GM18870 (cell line): ENCODE results near the gene AHCTF1.

ENCODE experiments used
- ATAC-seq: cut with Tn5 transposase; IDR thresholded peaks from one replicate; pipeline ENCODE4 v1.9.1; 2021; ENCODE audit warnings: moderate library complexity; ENCODE audit not compliant: unreplicated experiment

Gene AHCTF1

DNA sequence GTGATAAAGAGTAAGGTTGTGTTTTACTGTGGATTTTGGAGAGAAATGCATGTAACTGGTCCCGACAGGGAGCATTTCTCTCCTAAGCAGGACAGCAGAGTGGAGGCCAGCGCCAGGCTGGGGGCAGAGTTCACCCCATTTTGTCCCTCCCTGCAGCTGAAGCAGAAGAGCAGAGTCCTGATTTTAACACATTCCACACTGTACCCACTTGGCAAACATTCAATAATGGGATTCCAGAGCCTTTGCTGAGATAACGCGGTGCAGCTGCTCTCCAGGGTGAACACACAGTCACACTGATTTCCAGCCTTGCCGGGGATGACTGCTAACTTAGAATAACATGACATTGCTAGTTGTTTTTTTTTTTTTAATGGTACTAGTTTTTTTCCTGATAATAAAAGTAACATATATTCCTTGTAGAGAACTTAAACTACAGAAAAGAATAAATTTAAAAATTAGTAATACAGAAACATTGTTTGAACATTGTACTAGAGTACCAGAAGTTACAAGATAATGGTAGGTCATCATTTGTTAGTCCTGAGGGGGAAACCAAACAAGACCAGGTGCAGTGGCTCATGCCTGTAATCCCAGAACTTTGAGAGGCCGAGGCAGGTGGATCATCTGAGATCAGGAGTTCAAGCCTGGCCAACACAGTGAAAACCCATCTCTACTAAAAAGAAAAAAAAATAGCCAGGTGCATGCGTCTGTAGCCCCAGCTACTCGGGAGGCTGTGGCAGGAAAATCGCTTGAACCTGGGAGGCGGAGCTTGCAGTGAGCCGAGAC lies 130.3 kb downstream of the AHCTF1 start:
- no peak for ATAC-seq

DNA sequence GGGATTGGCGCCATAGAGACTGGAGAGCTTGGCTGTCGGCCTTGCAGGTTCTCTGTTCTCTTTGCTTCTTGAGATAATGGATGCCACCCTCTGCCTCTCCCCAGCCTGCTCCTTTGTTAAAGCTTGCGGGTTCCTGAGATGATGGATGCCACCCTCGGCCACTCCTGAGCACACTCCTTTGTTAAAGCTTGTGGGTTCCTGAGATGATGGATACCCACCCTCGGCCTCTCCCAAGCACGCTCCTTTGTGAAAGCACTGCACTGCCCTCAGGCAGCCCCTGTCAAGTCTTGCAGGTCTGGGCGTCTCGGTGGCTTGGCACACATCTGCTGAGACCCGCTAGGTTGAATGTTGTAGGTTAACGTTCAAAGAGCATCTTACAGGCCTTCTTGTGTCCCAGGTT lies 131.0 kb downstream of the AHCTF1 start:
- no peak for ATAC-seq

DNA sequence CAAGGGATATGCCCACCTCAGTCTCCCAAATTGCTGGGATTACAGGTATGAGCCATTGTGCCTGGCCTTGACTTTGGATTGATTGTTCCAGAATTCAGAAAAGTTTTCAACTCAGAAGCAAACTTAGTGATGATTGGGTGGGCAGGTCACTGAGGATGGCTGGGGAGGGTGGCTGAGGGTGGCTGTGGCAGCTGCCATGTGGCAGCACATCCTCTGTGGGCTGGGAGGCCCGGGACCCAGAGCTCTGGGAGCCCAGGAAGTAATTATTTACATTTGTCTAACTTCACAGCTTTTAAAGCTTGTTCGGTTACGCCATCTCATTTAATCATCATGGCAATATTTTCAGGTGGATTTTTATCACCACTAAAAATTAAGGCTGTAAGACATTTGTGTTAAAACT lies 131.4 kb downstream of the AHCTF1 start:
- ATAC-seq, result no peak

DNA sequence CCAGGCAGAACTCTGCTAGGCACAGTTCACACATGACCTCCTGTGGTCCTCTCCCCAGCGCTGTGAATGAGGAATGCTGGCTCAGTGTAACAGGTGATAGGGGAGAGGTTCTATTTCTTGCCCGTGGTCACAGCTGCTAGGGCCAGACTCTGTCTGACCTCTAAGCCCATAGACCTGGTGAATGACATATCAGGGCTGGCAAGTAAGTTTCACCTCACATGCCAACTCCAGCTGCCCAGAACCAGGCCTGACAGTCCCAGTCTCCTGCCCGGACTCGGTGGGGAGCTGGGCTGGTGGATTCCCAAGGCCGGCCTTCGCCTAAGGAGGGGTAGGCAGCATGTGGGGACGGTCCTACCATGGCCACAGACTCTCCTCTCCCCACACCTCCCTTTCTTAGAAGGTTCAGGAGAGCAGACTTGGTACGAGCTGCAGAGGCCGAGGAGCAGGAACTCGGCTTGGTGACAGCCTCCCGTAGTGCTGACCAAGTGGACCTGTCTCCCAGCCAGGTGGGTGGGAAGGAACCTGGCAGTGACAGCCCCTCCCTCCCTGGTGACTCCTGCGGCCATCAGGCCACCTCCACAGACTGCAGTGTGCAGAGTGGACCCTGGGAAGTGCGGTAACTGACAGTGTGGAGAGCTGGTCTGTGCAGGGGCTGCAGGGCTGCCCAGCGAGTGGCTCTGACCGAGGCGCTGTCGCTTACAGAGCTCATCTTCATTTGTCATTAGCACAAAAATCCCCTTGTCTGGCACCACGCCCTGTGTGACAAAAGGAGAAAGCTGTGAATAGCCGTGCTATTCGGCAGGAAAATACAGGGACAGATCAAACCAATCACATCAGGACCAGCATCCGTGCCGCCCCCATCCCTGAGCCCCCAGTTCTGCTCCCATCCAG lies 132.9 kb downstream of the AHCTF1 start:
- ATAC-seq, result no peak

DNA sequence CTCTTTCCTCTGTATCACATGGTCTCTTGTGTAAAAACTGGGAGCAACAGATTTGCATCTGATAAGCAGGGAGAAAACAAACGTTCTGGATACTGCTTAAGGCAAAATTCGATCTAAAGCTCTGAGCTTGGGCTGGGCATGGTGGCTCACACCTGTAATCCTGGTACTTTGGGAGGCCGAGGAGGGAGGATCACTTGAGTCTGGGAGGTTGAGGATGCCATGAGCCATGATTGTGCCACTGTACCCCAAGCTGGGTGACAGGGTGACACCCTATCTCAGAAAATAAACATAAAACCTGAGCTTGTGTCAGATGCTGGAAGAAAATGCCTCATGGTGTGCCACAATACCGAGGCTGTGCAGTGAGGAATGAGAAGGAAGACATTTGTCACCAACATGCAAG lies 133.6 kb downstream of the AHCTF1 start:
- ATAC-seq, result no peak

DNA sequence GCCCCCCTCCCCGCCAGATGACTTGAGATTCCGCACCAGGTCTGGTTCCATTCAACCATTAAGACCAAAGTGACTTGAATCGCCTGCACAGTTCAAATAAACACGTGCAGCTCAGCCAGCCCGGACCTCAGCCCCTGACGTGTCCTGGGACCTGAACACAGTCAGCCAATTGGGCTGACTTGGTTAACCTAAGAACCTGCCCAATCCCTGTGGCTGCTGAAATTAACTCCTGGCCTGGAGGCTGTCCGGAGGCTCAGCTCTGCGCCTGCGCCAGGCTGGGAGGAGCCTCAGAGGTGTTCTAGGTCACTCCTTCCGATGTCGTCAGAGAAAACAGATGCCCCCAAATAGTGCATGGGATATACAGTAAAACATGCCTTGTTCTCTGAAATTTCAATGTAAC lies 134.2 kb downstream of the AHCTF1 start:
- ATAC-seq, result no peak

DNA sequence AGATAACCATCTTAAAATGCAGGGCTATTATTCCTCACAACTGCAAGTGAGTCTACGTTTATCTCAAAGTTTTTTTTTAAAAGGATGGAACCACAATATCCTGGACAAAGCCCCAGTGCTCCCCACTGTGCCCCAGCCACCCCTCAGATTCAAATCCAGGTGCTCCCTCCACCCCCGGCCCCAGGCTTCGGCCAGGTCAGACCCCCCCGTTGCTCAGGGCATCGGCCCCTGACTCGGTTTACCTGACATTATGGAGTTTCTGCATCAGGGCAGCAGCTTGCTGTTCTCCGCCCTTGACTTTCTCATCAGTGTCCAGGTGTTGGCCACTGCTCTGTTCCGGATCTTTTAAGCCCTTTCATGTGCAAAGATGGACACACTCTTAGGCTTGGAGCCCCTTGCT lies 134.6 kb downstream of the AHCTF1 start:
- no peak for ATAC-seq

DNA sequence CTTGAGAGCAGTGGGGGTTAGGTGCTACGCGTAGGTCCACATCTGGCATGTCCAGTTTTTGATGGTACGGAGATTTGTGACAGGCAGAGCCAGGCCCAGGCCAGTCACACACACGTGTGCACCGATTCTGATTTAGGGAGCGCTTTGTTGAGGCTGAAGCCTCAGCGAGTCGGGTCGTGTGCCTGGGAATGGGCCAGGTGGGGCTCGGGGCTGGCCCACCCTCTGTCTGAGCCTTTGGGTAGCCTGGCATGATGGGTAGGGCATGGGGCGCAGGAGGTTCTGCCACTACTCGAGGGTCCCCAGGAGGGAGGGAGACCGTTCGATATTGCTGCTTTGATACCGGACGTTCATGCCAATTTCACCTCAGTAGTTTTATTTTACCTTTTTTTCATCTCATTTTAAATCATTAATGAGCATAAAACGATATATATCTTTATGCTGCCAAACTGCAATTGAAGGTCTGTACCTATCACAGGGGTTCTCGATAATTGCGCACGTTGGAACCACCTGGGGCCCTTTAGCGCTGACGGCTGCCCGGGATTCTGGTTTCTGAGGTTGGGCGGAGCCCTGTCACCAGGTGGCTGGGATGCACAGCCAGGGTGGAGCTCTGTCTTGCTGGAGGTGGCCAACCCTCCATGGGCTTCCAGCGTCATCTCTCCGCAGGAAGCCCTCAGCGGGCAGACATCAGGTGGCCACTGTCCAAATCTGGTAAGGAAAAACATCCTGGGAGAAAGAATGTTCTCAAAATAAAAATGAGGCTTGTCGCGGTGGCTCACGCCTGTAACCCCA lies 135.6 kb downstream of the AHCTF1 start:
- ATAC-seq, result no peak

DNA sequence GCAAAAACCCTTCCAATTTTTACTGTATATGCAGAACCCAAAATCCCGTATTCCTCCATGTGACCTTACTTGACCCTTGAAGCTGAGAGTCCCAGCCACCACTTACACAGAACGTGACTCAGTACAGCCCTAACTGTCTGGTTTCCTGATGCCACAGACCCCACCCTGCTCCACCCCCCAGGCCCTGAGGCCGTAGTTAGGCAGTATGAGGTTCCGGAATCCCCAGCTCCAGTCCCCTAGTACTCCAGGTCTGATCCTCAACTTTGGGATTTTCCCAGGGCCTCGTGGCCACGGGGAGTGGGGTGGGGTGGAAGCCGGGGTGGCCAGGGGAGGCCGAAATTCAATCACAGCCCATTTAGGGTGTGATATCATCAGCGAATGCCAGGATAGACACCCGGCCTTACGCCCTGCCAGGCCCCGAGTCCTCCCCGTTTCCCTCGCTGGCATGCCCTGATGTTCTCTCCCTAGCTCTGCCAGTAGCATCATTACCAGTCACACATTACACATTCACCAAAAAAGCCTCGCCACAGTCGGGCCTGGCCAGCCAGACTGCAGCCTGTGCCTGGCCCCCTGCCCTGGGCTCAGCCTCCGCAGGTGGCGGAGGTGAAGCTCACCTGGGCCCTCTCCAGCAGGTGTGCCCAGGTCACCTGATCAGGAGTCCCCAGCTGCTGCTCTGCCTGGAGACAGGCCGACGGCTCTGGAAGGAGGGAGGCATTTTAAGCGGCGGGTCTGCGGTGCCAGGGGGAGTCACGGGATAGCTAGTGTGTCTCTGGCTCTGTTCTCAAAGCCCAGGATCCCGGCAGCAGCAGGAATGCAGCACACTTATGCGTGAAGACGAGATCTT lies 136.7 kb downstream of the AHCTF1 start:
- no peak for ATAC-seq

DNA sequence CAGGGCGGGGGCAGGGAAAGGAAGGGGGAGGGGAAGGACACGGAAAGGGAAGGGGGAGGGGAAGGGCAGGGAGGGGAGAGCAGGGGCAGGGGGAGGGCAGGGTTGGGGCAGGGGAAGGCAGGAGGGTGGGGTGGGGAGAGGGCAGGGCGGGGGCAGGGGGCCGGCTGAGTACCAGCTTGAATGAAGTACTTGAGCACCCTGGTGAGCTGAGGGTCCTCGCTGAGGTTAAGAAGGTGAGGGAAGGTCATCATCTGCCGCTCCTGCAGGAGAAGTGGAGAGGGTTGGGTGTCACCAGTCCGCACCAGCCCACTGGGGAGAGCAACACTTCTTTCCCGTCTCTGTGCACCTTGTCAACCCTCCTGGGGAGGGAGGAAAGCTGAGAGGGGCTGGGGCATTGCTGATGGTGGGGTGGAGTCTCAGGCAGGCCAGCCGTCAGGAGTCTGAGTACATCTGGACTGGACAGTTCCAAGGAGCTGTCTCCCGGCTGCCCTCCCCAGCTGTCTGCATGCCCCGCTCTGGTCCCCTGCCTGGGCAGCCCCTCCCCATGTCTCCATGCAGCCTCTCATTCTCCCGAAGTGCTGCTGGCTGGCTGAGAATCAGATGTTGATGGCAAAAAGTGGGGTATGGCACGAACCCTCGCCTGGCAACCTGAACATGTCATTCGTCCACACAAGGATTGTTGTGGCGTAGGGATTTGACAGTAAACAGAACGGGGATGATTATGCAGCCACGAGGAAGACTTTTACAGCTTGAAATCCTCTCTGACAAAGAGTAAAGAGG lies 137.5 kb downstream of the AHCTF1 start:
- ATAC-seq, result no peak

DNA sequence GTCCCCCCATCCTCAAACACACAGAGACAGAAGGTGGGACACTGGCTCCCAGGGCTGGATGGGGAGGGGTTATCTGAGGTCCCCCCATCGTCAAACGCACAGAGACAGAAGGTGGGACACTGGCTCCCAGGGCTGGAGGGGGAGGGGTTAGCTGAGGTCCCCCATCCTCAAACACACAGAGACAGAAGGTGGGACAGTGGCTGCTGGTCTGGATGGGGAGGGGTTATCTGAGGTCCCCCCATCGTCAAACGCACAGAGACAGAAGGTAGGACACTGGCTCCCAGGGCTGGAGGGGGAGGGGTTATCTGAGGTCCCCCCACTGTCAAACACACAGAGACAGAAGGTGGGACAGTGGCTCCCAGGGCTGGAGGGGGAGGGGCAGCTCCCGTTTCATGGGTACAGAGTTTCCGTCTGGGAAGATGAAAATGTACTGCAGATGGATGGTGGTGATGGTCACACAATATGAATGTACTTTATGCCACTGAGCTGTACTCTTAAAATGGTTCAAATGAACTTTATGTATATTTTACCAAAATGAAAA lies 138.3 kb downstream of the AHCTF1 start:
- no peak for ATAC-seq

DNA sequence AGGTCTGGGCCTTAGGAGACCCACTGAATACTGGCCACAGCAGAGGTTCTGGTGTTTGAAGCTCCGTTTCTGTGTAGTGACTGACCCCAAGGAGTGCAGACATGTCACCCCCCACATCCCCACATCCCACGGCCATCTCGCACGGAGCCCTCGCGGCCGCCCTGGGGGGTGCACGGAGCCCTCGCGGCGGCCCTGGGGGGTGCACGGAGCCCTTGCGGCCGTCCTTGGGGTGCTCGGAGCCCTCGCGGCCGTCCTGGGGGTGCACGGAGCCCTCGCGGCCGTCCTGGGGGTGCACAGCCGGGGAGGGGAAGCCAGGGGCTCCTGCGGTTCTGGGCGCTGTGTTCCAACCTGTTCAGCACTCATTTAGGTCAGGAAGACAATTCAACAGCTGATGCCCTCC lies 139.1 kb downstream of the AHCTF1 start:
- no peak for ATAC-seq

DNA sequence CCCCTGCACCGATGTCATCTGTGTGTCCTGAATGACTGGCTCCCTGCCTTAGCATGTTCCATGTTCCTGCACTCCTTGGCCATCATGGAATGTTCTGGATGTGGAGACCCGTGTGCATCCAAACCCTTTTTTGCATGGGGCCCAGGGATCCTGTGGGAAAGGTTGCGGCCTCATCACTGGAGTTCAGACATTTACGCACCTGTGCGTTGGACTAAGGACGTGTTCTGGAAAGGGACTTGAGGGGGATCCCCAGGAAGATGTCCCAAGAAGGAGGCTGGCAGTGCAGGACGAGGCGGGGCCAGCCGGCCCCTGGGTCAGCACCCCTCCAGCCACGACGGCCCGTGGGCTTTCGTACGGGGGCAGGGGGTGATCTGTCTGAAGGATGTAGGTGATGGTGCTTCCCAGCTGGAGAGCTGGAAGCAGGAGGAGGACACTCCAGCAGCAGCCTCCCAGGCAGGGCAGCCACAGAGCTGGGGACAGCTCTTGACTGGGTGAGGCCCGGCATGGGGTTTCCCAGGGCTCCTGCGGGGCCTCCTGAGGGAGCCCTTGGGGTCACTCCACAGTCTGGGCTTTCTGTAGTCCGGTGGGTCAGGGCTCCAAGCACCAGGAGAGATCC lies 140.3 kb downstream of the AHCTF1 start:
- no peak for ATAC-seq

DNA sequence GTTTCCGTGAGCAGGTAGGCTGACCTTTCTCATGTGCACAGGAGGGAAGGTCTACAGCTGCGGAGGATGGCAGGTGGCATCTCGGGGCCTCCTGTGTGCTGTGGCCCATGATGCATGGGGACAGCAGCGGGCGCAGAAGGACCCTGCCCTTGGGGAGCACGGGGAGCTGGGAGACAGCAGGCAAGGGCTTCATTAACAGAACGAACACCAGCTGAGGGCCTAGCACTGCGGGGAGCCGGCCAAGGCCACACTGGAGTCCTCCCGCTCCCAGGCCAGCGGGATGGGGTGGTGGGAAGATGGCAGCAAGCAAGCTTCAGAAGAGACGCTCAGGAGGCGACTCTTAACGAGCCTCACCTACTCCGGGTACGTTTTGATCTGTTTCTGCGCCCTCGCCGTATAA lies 140.9 kb downstream of the AHCTF1 start:
- no peak for ATAC-seq

DNA sequence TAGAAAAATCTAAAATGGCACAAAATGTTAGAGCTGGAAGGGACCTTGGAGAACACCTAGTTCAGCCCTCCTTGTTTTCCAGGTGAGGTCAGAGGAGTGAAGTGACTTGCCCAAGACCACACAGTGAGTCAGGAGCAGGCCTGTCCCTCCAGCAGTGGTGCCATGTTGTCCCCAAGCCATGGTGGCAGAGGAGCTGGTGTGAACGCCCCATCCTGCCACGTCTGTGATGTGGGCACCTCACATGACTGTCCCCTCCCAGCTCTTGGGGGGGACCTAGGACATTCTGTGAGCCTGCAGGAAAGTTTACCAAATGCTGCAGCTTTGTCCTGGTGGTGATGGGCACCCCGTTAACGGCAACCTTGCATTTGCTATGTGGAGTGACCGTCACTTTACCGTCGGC lies 141.4 kb downstream of the AHCTF1 start:
- ATAC-seq, result no peak

DNA sequence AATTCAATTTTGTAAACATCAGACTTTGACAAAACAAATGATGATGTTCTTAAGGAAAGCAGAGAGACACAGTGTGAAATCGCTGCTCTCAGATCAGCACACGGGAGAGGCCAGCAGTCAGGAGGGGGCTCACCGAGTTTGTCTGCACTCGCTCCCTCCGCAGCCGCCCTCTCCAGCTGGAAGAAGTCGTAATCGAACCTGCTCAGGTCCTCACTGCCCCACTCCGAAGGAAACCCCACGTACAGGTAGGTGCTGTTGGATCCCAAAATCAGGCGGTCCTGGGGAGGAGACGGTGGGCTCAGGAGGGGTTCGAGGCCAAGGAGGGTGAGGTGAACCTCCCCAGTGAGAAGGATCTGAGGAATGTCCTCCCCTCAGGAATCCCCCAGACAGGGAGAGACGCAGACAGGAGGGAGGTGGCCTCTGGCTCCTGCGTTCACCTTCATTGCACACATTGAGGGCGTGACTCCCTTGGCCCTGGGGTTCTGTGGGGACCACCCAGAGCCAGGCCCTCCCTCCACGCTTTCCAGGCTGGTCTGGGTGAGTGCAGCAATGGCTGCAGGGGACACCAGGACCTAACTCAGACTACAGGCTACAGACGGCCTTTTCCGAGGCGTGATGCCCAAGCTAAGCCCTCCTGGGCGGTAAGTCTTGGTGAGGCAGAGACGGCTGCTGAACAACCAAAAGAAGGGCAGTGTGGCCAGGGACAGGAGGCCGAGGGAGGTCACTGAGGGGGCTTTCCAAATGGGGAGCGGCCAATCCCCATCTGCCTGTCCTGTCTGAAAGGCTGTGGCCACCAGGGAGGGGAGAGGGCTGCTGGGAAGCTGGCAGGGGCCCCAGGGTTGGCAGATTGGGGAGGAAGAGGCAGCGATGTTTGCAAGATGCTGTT lies 142.1 kb downstream of the AHCTF1 start:
- ATAC-seq, result no peak
